IPS-18c (cell line): ENCODE measurements around the gene SLK.

Source experiments
- H3K4me3 ChIP-seq: 2 replicates; pipeline ENCODE4 v1.7.0; 2013; ENCODE audit warnings: low read depth, mild to moderate bottlenecking, low read length, moderate library complexity; ENCODE audit not compliant: insufficient read depth
- H3K9me3 ChIP-seq: one replicate; pipeline ENCODE4 v1.6.1; 2013; ENCODE audit warnings: mild to moderate bottlenecking, low read length, moderate library complexity; ENCODE audit not compliant: control insufficient read depth, insufficient read depth

The SLK gene

GRCh38 chr10:103933557-103934121, 33.3 kb upstream of the SLK start:
- peaks cover 2% of the 10 kb centered on the region for H3K9me3 ChIP-seq
- H3K4me3 ChIP-seq, result no peak overlapping the region

DNA sequence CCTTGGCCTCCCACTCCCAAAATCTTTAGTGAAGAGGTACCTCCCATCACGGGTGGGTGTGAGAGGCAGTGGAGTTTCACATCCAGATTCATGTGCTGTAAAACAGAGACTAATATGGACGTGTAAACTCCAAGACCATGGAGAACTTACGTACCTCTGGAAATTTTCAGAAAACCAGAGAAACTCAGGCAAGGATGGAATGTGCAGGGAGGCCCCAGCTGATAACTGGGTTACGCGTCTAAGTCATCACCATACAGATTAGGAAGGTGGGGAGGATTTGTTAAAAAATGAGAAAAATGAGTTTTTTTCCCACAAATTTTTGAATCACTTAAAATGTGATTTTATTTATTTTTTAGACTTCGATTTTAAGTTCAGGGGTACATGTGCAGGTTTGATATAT, 32.6 kb upstream of the SLK start:
- peaks cover 2% of the 10 kb centered on the region for H3K9me3 ChIP-seq

DNA sequence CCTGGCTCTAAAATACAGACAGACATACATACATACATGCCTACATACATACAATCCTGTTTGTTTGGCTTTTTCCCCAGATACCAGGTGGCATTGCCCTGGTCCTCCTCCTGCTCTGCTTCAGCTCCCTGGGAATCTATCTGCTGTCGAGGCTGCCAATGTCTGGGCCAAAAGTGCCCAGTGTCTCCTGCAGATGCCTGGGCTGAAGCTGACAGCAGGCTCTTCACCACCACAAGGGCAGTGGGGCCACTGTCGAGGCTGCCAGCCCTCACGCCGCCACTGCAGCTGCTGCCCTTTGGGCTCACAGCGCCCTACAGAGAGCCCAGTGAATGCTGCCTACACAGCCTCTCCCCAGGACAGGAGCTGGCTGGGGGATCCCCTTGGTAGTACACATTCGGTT, 30.9 kb upstream of the SLK start:
- H3K9me3 ChIP-seq, result peaks cover 2% of the 10 kb centered on the region
- no peak overlapping the region for H3K4me3 ChIP-seq

More for the DNA sequence above, 32.6 kb upstream of the SLK start:
- no peak overlapping the region for H3K4me3 ChIP-seq

- H3K4me3 ChIP-seq, result no peak overlapping the region
- H3K9me3 ChIP-seq, result no peaks in the 10 kb centered on the region
Observed at GRCh38 chr10:103939522-103939921, 27.4 kb upstream of the SLK start.

- H3K9me3 ChIP-seq, result no peaks in the 10 kb centered on the region
- no peak overlapping the region for H3K4me3 ChIP-seq
Observed at GRCh38 chr10:103941801-103942200, 25.1 kb upstream of the SLK start.

DNA sequence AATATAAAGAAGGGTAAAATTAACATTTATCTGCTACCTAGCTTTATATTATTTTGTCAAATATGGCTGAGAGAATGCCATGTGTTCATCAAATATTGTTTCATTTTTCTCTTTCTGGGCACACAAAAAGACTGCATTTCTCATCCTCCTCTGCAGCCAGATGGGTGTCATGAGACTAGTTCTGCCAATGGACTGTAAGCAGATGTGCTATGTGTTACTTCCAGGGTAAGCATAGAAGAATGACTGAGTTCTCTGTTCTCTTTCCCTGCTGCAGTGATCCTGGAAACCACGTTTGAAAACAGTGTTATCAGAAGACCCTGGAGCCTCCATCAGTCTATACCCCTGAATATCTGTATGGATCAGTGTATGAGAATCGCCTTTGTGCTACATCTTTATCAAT, 24.1 kb upstream of the SLK start:
- no peak overlapping the region for H3K4me3 ChIP-seq
- H3K9me3 ChIP-seq, result no peaks in the 10 kb centered on the region

GRCh38 chr10:103947799-103948516, 19.0 kb upstream of the SLK start:
- Histone ChIP-seq H3K4me3 (no peak overlapping the region), H3K9me3 (no peaks in the 10 kb centered on the region)

DNA sequence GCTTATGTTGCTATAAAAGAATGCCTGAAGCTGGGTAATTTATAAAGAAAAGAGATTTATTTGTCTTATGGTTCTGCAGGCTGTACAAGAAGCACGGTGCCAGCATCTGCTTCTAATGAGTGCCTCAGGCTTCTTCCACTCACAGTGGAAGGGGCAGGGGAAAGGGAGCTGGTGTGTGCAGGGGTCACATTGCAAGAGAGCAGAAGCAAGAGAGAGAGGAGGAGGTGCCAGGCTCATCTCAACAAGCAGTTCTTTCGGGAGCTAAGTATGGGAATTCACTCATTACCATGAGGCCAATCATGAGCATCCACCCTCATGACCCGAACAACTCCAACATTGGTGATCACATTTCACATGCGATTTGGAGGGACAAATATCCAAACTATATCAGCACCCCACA, 17.2 kb upstream of the SLK start:
- H3K9me3 ChIP-seq, result no peaks in the 10 kb centered on the region
- H3K4me3 ChIP-seq, result no peak overlapping the region

DNA sequence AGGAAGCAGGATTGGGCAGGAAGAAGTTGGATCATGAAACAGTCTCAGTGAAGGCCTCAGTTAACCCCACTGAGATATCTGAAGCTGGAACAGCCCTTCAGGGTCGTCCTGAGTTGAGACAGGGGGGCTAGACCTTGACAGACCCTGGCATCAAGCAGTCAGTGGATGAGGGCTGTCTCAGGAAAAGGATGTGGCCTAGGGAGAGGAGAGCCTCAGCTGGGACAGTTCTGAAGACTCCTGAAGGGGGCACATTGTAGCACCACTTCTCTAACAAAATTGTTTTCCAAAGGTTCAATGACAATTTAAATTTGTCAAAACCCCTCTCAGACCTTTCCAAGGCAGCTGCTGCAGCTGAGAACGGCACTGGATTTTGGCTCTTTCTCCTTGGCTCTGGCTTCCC, 15.8 kb upstream of the SLK start:
- no peak overlapping the region for H3K4me3 ChIP-seq
- H3K9me3 ChIP-seq, result no peaks in the 10 kb centered on the region

GRCh38 chr10:103951942-103952341, 15.0 kb upstream of the SLK start:
- no peak overlapping the region for H3K4me3 ChIP-seq
- no peaks in the 10 kb centered on the region for H3K9me3 ChIP-seq

DNA sequence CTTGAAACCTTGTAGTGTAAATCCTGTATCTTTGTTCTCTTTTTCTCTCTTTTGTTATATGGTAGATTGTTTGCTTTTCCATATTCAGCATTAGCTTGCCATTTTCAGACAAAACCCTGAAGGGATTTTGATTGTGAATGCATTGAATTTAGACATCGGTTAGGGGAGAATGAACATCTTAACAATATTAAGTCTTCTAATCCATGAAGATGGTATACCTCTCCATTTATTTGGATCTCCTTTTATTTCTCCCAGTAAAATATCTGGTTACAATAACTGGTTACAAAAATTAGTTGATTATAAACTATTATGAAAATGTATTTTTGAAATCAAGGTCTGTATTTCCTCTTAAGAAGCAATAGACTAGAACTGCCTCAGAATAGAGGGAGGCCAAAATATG, 12.4 kb upstream of the SLK start:
- no peaks in the 10 kb centered on the region for H3K9me3 ChIP-seq
- no peak overlapping the region for H3K4me3 ChIP-seq

DNA sequence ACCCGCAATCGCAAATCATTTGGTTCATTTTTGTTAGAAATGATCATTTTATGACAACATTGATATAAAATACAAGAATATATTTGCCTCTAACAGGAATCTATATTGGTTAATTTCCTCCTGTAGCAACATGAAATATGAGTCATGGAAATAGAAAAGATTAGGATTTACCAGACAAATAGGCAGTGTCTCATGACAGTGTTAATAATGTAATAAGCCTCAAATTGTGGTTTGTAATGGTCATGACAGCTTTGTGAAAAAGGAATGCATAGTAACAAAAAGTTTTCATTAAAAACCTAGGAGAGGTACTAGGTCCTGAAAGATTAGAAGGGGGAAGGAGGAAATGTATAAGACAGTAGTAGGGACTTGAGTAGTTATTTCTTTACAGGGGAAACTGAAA, 7.9 kb upstream of the SLK start:
- H3K9me3 ChIP-seq, result no peaks in the 10 kb centered on the region
- no peak overlapping the region for H3K4me3 ChIP-seq

- Histone ChIP-seq H3K9me3 (no peaks in the 10 kb centered on the region), H3K4me3 (no peak overlapping the region)
Observed at GRCh38 chr10:103960103-103960502, 6.8 kb upstream of the SLK start.

DNA sequence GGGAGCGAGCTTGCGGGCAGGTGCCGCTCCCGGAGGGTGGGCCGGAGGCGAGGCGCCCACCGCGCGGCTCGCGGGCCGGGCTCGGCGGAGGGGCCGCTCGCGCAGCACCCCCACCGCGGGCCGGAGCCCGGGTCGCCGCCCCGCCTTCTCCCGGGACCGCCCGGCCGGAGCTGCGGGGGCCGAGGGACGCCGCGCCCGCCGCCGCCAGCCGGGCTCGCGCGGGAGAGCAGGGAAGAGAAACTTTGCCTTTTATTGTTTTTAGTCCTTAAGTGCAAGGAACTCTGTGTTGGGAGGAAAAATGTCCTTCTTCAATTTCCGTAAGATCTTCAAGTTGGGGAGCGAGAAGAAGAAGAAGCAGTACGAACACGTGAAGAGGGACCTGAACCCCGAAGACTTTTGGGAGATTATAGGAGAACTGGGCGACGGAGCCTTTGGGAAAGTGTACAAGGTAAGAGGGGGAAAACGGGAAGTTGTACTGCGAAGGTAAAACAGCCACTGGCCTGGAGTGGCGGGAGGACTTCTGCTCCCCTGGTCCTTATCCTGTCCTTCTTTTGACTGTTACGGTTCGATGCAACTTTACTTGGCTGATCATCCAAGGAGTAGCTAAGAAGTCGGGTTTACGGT, 620 bp downstream of the SLK start:
- Histone ChIP-seq H3K9me3 (peaks cover 2% of the 10 kb centered on the region), H3K4me3 (peak overlapping the region; percentile 86)

DNA sequence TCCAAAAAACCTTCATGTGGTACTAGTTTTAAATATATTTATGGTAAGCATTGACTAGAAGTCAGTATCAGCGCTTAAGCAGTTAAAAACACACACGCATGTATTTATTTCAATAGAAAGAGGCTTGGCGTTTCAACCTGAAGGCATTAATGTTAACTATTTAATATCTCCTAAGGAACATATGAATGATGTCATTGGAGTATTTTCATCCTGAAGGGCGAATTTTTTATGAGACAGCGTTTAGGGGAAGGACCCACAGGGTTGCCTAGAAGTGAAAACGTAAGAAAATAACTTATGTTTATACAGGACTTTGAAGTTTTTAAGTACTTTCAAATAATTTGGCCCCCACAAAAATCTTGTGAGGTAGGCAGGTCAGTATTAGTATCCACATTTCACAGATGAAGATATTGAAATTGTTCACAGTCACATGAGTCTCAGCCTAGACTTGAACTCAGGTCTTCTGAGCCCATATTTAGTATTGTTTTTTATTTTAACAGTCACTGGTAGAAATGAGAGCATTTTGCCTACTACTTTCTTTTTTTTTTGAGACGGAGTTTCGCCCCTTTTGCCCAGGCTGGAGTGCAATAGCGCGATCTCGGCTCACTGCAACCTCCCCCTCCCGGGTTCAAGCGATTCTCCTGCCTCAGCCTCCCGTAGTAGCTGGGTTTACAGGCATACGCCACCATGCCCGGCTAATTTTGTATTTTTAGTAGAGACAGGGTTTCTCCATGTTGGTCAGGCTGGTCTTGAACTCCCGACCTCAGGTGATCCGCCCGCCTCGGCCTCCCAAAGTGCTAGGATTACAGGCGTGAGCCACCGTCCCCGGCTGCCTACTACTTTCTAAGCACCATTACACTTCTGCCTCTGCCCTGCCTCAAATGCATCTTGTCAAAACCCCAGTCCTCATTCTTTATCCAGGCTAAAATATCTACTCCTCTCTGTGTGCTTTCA, 1.8 kb downstream of the SLK start:
- H3K4me3 ChIP-seq, result peak overlapping the region; percentile 86
- H3K9me3 ChIP-seq, result peaks cover 2% of the 10 kb centered on the region

GRCh38 chr10:103969436-103969835, 2.5 kb downstream of the SLK start:
- no peak overlapping the region for H3K4me3 ChIP-seq
- peaks cover 2% of the 10 kb centered on the region for H3K9me3 ChIP-seq

- Histone ChIP-seq H3K4me3 (no peak overlapping the region), H3K9me3 (peaks cover 2% of the 10 kb centered on the region)
Observed at GRCh38 chr10:103969857-103970627, 3.1 kb downstream of the SLK start.
